HG03558 (cell line): ENCODE data around the gene MAPK8IP2.
"Not testable (repeated sequence)": the region's sequence is repeated elsewhere in the genome, so short reads cannot be mapped to it uniquely, and the experiment has no call there.

ENCODE experiments used
- ATAC-seq: cut with Tn5 transposase; IDR thresholded peaks from one replicate; pipeline ENCODE4 v1.9.1; 2021; ENCODE audit warnings: moderate number of reproducible peaks; ENCODE audit not compliant: unreplicated experiment; ENCODE audit errors: extremely low read depth

MAPK8IP2 gene

DNA sequence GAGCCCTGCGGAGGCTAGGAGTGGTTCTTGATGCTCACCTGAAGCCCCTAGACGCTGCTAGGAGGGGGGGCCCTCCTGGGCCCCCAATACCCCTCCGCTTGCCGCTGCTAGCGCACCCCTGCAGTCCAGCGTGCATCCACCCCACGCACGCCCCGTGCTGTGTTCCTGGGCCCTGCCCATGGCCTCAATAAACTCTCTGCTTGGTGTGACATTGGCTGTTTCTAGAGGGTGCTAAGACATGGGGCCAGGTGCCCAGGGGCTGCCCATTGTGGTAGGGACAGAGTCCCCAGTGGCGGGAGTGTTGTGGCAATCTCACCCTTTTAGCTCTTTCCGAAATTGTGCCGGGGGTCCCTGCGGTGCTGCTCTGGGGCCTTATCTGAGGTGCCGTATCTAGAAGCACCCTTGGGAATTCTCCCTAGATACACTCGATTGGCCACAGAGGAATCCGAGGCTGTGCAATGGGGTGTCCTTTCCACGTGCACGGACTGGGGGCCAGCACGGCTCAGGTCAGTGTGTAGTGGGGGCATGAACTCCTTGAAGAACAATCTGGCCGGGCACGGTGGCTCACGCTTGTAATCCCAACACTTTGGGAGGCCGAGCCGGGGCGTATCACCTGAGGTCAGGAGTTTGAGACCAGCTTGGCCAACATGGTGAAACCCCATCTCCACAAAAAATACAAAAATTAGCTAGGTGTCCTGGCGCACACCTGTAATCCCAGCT, 10.9 kb downstream of the MAPK8IP2 start:
- no peak for ATAC-seq

DNA sequence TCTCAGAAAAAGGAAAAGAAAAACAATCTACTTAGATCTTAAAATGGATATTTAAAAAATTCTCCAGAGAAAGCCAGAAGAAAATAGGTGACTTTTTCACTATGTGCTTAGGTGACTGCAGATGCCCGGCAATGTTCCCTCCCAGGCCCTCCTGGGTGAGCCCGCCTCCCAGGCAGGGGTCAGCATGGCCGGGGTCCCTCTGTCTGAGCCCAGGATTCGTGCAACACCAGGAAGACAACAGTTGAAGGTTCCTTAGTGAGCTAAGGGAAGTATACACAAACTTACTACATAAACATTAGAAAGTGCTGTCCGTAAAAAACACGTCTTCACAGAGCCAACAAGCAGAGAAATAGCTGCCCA, 11.6 kb downstream of the MAPK8IP2 start:
- ATAC-seq = no peak

DNA sequence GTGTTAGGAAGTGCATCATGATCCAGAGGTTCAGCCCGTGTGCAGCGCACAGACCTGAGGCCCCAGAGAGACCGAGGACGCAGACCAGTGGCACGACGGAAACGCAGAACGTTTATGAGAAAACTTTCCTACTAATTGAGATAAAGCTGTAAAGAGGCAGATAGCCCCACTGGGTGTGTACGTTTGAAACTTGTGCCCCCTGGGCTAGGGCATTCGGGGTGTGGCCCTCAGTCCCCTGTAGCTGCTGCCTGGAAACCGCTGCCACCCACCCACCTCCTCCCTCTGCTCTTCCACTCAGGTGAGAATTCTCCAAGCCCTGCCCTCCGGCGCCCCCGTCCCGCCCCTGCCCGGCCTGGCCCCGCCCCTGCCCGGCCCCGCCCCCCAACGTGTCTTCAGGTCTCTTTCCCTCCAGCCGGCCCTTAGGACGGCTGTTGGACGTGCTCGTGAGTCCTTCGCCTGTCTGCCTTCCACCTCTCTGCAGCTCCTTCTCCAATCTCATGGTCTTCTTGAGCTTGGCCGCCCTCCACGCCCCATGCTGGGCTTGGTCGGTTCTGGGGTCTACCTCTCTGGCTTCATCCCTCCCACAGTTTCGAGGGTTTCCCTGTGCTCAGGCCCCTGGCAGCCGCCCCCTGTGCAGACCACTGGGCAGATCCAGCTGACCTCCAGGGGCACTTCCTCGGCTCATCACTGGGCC, 12.1 kb downstream of the MAPK8IP2 start:
- no peak for ATAC-seq

DNA sequence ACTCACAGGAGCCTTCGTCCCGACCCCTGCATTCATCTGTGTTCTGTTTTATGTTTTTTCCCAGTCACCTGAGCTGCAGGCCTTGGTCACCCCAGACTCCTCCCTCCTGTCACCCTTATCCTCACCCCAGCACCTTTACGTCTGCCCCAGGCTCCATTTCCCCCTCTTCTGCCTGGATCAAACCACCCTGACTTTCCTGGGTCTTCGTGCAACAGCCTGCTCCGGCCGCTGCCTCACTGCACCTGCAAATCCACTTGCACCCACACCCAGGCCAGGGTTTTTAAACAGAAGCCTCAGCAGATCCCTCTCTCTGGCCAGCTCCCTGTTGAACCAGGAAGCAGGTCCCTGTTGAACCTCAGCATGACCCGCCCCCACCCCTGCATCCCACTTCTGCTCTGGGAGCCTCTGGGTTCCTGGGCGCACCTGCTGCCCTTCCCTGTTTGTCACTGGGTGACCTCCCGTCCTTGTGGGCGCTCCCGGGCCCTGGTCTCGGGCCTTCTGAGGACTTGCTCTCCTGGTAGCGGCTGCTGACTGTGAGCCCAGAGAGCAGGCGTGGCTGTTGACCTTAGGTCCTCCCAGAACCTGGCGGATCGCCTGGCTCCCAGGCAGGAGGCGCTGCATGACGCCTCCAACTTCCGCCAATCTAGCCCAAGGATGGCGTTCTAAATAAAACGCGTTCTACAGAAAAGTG, 12.8 kb downstream of the MAPK8IP2 start:
- ATAC-seq = no peak

DNA sequence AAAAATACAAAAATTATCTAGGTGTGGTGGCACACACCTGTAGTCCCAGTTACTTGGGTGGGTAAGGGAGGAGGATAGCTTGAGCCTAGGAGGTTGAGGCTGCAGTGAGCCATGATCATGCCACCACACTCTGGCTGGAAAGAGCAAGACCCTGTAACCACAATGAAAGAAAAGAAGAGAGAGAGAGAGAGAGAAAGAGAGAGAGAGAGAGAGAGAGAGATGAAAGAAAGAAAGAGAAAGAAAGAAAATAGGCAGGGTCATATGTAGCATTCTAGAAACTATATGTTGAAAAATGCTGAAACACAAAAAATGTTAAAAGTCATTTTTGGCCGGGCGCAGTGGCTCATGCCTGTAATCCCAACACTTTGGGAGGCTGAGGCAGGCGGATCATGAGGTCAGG, 13.7 kb downstream of the MAPK8IP2 start:
- ATAC-seq = not testable (repeated sequence)

DNA sequence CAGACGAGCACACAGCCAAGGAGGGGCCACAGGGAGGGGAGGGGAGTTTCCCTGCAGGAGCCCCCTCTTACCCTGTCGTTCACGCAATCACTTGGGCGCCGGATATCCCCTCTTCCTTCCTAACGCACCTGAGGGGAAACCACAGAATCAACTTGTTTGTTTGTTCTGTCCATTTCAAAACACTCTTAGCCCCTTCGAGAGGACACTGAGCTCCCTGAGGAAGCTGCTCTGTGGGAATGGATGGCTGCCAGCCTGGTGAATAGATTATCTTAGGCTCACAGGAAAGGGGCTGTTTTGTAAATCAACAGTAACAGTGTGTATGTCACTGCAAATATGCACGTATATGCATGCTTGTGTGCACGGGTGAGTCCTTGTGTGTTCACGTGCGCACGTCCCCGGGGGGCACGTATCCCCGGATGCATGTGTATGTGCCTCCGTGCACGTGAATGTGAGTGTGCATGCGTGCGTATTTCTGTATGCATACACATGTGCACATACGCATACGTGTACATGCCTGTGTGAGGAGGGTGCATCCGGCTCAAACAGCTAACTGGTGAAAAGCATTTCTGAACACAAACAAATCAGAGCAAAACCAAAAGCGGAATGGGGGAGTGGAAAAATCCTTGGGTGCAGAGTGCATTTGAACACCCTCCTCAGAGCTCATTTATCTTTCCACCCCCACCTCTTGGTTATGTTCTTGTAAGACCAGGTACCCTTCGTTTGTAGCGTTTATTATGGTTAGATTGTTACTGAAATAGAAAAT, 20.2 kb downstream of the MAPK8IP2 start:
- ATAC-seq = no peak

DNA sequence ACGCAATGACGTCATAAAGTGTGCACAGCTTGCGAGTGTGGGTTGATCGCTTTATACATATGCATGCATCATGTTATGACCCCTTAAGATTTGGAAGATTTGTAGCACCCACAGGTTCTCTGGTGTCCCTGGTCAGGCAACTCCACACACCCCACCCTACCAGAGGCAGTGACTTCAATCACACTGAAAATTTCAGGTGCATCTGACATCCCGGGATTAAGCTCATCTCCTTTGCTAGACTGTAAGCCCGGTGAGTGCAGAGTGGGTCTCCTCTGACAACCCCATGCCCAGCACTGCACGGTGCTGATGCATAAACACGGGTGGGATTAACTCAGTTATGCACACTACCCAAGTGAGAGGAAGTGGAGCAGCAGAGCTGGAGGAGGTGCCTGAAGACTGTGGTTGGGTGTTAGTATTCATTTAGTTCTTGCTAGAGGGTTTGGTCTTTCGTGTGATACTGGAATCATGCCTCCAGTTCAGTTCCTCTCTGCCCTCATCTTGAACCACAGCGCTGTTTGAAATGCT, 20.8 kb downstream of the MAPK8IP2 start:
- no peak for ATAC-seq

DNA sequence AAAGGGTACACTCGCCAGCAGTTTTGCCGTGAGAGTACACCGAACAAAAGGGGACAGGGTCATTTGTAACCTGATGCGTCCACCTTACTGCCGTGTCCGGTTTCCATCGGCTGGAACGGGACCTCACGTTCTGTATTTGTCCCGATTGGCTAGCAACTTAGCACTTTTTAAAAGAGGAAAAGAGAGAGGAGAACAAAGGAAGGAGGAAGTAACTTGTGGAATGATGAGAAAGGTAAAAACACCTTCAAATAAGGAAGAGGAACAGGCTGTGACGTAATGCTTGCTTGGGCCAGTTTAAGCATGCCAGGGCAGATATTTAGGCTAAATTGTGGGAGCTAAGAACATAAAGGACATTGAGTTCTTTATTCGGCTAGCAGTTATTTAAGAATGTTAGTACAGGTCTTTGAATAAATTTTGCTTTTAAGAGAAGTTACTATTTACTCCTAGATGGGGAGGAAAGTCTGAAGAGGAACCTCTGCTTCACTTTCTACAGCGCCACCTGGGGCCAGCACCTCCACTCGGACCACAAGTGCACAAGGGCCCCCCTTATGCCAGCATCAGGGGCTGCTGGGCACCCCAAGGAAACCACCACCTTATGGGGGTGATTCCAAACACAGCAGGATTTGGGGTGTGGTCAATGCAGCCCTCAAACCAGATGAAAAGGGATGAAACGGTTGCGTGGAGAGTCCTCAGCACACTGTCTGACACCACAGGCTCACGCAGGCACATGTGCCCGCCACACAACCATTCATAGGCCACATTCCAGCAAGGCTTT, 21.5 kb downstream of the MAPK8IP2 start:
- ATAC-seq = no peak

DNA sequence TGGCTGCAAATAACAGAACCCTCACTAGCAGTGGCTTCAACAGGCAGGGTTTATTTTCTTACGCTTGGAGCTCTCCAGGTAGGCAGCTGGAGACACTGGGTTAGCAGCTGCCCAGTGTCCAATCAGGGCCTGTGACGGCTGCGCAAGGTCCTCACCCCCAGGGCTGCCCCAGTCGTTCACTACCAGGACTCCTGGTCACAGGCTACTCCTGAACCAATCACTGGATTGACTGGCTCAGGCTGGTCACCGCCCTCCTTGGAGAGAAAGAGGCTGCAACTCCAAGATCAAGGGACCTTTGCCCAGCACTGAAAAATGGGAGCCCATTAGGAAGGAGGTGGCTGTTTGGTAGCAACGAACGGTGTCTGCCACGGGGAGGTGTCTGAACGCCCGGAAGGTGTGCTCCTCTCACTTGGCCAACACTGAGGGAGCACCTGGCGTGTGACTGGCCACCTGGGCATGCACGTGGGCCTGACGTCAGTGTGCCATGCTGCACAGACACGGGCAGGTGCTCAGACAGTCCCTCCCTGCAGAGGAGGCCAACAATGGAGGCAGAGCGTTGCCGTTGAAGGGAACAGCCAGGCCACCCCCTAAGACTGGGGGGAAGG, 22.2 kb downstream of the MAPK8IP2 start:
- ATAC-seq = no peak

DNA sequence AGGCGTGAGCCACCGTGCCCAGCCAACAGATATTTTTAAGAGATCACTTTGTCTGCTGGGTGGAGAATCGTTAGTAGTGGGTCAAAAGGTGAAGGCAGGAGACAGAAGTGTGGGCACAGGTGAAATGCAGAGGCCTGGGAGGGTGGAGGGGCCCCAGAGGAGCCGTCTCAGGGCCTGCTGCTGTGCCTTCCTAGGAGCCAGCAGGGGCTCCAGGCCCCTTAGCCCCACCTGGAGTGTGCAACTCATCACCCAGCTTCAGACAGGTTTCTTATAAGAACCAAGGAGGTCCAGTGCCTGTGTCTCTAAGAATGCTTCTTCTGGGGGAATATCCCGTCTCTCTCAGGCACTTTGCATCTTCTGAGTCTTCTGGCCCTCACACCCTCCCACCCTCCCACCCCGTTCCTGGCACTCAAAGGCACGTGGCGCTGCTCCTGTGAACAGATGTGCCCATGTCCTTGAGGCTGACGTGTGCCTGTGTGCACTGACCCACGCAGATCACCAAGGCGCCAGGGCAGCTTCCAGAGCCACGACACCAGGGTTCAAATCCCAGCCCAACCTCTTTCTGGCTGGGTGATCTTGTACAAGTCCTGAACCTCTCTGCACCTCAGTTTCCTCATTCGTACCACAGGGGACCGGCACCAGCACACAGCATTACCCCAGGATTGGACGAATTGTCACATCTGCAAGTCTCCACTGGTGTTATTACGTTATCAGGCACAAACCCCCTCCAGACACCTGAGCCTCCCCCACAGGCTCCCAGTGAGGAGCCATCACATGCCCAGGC, 23.9 kb downstream of the MAPK8IP2 start:
- no peak for ATAC-seq

DNA sequence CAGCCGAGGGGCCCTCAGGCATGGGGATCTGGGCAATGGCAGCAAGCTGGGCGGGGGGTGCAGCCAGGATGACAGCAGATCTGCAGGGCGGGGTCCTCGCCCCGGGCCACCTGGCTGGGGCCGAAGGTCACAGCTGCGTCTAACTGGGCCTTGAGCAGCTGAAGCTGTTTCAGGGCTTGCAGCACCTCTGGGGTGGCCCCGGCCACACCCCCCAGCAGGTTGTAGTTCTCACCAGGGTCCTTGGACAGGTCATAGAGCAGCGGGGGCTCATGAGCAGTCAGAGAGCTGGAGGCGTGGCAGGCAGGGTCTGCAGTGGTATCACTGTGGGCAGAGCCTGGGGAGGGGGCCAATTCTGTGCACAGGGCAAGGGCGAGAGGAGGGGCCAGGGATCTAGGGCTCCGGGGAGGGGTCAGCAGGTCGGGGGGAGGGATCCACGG, 24.6 kb downstream of the MAPK8IP2 start:
- ATAC-seq = no peak

DNA sequence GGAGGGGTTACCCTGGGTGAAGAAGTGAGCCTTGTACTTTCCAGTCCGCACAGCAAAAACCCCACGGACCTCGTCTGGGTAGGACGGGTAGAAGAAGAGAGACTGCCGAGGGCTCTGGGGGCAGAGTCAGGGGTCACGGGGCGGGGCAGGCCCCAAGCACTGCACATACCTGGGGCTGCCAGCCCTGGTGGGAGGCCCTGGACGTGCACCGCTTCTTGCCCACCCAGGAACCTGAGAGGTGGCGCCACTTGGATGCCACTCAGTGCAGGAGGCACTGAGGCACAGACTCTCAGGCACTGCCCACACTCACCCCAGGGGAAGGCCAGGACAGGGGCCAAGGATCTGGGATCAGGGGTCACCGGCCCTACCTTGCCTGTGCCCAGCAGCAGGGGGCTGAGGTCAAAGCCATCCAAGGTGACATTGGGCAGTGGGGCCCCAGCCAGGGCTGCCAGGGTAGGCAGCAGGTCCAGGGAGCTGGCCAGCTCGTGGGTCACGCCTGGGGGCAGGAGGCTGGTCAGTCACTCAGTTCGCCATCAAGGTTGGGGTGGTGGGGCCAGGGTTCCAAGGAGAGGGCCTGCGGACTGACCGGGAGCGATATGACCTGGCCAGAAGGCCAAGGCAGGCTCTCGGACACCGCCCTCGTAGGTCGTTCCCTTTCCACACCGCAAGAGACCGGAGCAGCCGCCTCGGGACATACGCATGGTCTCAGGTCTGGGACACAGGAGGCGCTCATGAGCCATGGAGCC, 25.1 kb downstream of the MAPK8IP2 start:
- no peak for ATAC-seq

DNA sequence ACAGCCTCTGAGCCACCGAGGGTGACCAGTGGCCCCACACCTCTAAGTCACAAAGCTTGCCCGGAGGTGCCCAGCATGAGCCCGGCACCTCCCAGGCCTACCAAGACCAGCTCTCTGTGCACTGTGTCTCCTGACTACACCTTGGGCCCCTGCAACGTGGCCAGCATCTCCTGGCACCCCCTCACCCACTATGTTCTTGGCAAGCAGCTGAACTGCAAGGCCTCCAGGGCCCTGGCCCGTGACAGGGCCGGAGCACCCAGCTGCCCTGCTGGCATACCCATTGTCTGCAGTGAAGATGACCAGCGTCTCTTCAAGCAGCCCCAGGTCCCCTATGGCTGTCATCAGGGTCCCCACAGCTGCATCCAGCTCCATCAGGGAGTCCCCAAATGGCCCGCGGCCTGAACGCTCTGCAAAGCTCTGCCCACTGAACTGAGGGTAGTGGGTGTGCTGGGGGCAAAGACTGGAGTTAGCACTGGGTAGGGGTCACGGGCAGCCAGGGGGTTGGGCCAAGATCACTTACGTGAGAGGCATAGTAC, 25.8 kb downstream of the MAPK8IP2 start:
- ATAC-seq = no peak

DNA sequence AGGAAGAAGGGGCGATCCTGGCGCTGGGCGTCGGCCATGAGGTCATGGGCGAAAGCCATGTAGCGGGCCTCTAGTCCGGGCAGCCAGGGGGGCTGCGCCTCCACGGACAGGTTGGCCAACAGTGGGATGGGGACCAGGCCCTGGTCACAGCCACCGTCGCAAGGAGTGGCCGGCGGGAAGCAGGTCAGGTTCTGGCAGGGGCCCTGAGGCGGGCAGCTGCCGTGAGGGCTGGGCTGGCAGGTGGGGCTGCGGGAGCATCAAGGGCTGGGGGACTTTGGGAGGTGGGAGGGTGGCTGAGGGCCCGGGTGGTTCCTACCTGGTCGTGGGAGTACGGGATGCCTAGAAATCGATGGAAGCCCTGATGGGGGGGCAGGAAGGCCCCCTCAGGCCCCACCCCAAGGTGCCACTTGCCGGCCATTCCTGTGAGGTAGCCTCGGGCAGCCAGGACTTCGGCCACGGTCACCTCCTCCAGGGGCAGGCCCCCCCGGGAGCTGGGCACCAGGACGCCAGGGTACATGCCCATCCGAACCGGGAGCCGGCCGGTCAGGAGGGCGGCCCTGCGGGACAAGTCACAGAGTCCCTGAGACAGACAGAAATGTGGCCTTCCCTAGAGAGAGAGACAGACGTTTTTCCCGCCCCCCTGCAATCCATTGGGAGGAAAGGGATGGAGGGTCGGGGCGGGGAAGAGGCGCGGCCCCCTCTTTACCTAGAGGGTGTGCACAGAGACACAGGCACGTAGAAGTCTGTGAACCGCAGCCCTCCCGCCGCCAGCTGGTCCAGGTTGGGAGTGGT, 26.5 kb downstream of the MAPK8IP2 start:
- ATAC-seq = no peak

DNA sequence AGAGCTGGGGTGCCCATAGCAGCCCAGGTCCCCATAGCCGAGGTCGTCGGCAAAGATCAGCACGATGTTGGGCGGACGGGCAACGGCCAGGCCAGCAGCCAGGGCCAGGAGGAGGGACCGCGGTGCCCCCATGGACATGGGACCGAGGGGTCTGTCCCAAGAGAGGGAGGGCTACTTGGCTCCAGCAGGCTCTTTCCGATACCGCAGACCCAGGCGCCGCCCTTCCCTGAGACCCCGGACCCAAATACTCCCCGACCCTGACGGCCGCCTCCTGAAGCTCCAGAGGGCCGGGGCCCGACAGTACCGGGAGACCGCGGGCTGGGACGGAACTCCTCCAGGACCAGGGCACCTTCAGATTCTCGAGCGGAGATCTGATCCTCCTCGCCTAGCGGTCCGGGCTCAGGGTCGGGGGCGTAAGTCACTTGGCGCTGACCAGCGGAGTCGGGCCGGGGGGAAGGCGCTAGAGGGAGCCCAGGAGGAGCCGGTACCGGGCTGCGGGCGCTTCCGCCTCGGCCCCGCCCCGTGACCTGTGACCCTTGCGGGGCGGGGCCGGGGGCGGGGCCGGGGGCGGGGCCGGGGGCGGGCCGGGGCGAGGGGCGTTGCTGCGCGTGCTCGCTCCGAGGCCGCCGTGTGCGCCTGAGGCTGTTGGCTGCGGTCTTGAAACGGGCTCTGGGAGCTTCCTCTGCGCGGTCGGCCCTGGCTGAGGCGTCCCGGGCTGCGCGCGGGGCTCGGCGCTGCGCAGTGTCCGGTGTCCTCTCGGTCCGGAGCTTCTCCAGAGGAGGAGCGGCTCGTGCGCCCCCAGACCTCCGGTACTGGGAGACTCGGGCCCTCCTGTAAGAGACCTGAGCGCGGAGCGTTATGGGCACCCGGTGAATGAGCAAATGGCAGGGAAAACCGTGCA, 27.3 kb downstream of the MAPK8IP2 start, which contains the start of gene ARSA:
Gene ARSA (minus strand): TSS at position 511 of the 901 bp plus-strand sequence. CDS start 373 bp downstream, at position 138.
- no peak for ATAC-seq
